Measurements from ENCODE around the gene SOWAHD. TPM values are rescaled to one million over a fixed set of nuclear protein-coding genes. Genes with fewer than 3 reads are reported as not detected.
A peak's percentile ranks its signal among the peaks of the same experiment; 100 is the strongest.
"Not testable (repeated sequence)": the region's sequence is repeated elsewhere in the genome, so short reads cannot be mapped to it uniquely, and the experiment has no call there.

SOWAHD gene
- total RNA-seq, 1 experiment from 2014 or later: 1.5 TPM

- no peak for DNase-seq (ENCODE audit: low read depth)
- in situ Hi-C loops (cut with HindIII; ENCODE audit: low pct_unique_long_range_greater_than_20kb, low sequenced_read_pairs): no loop called here
Observed at GRCh38 chrX:119755981-119756533, 2.3 kb upstream of the SOWAHD start.

DNA sequence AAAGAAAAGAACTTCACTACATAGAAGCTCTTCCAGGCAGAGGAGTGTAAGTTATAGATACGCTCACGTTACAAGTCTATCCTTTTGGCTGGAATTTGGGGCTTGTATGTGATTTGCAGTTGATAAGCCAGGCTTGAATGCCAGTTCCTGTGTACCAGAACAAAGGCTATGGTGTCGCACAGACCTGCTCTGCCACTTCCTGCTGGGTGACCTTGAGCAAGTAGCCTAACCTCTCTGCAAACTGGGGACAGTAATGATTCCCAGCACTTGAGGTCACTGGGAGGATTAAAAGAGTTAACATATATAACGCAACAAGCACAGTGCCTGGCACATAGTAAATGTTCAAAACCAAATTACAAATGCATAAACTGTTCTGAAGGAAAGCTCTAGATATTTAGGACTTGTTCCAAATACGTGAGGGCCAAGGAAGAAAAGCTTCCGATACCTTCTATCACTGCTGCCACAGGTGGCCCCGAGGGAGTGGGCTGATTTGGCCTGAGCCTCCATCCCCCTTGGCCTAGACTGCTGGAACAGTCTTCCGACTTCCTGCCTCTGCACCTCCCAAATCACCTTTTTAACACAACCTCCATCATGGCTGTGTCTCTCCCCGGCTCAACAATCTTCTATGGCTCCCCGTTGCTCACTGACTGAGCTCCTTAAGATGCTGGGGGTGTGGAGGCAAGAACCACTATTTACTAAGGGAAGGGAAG lies 1.3 kb upstream of the SOWAHD start:
- in situ Hi-C loops (cut with HindIII; ENCODE audit: low pct_unique_long_range_greater_than_20kb, low sequenced_read_pairs): no loop called here
- DNase-seq (ENCODE audit: low read depth): no peak

GRCh38 chrX:119757646-119757978 lies 776 bp upstream of the SOWAHD start:
- DNase-seq (ENCODE audit: low read depth): no peak
- in situ Hi-C loops (cut with HindIII; ENCODE audit: low pct_unique_long_range_greater_than_20kb, low sequenced_read_pairs): no loop called here

DNA sequence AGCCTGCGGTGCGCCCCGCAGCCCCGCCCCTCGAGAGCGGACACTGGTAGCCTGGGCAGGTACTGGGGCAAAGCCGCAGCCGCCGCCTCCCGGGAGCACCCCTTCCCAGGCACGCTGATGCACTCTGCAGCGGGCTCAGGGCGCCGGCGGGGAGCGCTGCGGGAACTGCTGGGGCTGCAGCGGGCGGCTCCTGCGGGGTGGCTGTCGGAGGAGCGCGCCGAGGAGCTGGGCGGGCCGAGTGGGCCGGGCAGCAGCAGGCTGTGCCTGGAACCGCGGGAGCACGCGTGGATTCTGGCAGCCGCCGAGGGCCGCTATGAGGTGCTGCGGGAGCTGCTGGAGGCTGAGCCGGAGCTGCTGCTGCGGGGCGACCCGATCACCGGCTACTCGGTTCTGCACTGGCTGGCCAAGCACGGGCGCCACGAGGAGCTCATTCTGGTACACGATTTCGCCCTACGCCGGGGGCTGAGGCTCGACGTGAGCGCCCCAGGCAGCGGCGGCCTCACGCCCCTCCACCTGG lies 401 bp downstream of the SOWAHD start:
- DNase-seq (ENCODE audit: low read depth): no peak
- in situ Hi-C loops (cut with HindIII; ENCODE audit: low pct_unique_long_range_greater_than_20kb, low sequenced_read_pairs): no loop called here

GRCh38 chrX:119759248-119759766 lies 919 bp downstream of the SOWAHD start:
- in situ Hi-C loops (cut with HindIII; ENCODE audit: low pct_unique_long_range_greater_than_20kb, low sequenced_read_pairs): no loop called here
- DNase-seq (ENCODE audit: low read depth): no peak

- DNase-seq (ENCODE audit: low read depth): no peak
- in situ Hi-C loops (cut with HindIII; ENCODE audit: low pct_unique_long_range_greater_than_20kb, low sequenced_read_pairs): no loop called here
Observed at GRCh38 chrX:119760026-119760877, 1.9 kb downstream of the SOWAHD start.

- no peak for DNase-seq (ENCODE audit: low read depth)
- in situ Hi-C loops (cut with HindIII; ENCODE audit: low pct_unique_long_range_greater_than_20kb, low sequenced_read_pairs): no loop called here
Observed at GRCh38 chrX:119762718-119763117, 4.3 kb downstream of the SOWAHD start.

DNA sequence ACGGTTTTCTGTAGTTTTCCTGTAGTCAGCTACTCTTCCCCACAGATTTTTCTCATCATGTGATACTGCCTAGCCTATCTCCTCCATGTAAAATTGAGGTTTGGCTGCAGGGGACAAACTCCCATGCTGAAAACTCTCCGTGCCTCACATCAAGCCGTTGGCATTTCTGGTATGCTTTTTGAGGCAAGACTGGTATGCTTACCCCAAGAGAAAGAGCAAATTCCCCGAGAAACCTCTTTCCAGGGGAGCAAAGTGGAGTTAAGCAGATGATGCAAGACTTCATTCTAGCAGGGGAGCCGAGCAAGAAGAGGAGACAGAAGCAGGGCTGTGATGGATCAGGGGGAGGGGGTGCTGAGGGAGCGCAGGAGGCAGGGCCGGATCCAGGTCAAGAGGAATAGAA lies 4.8 kb downstream of the SOWAHD start:
- in situ Hi-C loops (cut with HindIII; ENCODE audit: low pct_unique_long_range_greater_than_20kb, low sequenced_read_pairs): no loop called here
- peak; percentile 38 for DNase-seq (ENCODE audit: low read depth)

DNA sequence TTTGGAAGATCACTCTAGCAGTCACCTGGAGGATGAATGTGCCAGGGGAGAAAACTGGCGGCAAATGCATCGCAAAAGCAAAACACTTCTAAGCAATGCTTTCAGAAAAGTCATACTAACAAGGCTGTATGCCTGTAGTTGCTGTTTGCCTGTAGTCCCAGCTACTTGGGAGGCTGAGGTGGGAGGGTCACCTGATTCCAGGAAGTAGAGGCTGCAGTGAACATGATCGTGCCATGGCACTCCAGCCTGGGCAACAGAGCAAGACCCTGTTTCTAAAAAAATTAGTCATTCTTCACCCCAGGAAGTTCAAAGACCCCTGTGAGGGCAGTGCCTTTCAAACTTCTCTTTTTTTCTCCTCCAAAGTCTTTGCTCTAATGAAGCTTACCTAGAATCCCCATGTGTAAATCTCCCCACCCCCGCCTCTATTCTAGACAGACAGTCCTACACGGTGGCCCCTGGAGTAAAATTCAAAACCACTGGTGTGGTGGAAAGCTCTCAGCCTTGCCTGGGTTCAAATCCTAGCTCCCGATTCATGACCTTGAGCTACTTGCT lies 5.5 kb downstream of the SOWAHD start:
- in situ Hi-C loops (cut with HindIII; ENCODE audit: low pct_unique_long_range_greater_than_20kb, low sequenced_read_pairs): no loop called here
- no peak for DNase-seq (ENCODE audit: low read depth)

- peak; percentile 52 for DNase-seq (ENCODE audit: low read depth)
- in situ Hi-C loops (cut with HindIII; ENCODE audit: low pct_unique_long_range_greater_than_20kb, low sequenced_read_pairs): not testable (repeated sequence)
Observed at GRCh38 chrX:119768436-119768835, 10.0 kb downstream of the SOWAHD start.

DNA sequence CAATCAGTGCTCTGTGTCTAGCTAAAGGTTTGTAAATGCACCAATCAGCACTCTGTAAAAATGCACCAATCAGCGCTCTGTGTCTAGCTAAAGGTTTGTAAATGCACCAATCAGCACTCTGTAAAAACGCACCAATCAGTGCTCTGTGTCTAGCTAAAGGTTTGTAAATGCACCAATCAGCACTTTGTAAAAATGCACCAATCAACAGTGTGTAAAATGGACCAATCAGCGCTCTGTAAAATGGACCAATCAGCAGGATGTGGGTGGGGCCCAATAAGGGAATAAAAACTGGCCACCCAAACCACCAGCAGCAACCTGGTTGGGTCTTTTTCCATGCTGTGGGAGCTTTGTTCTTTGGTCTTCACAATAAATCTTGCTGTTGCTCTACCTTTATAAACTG lies 11.0 kb downstream of the SOWAHD start:
- in situ Hi-C loops (cut with HindIII; ENCODE audit: low pct_unique_long_range_greater_than_20kb, low sequenced_read_pairs): not testable (repeated sequence)

DNA sequence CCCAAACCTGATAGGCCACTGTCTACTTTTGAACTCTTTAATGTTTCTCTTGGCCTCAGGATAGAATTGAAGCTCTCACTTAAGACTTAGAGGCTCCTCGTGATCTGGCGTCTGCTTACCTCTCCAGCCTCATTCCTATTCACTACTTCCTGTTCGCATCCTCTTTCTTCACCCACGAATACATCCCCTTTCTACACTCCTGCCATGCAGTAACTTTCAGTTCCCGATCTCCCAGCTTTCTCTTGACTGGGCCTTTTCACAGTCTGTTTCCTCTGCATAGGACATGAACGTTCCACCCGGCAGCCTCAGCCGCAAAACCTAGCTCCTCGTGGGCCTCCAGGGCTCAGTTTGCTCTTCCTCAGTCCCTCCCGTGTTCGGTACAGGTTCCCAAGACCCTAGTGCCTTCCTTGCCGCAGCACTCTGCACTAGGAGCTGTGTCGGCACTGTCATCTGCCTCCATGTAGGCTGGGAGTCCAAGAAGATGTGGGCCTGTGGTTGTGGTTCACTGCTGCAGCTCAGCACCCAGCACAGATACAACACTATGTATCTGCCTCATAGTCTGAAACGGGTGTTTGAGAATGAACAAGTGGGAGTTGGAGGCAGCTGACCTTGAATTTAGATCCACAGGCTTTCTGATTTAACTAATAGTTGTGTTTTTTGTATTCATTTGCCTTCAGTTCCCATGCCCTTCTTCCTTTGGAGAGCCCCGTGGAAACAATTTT lies 17.3 kb downstream of the SOWAHD start:
- in situ Hi-C loops (cut with HindIII; ENCODE audit: low pct_unique_long_range_greater_than_20kb, low sequenced_read_pairs): no loop called here
- no peak for DNase-seq (ENCODE audit: low read depth)

More for the DNA sequence above, 11.0 kb downstream of the SOWAHD start:
- not testable (repeated sequence) for DNase-seq (ENCODE audit: low read depth)

DNA sequence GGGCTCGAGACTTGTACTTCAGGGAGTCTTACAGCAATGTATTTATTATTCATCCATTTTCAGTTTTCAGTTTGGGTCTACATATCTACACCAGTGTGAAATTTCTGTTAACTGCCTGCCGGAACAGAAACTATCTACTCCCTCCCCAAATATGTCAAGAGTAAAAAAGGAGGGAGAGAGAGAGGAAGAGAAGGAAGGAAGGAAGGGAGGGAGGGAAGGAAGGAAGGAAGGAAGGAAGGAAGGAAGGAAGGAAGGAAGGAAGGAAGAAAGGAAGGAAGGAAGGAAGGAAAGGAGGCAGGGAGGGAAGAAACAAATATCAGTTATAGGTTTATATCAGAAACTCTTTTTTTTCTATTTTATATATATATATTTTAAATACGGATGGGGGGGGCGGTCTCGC lies 20.4 kb downstream of the SOWAHD start:
- in situ Hi-C loops (cut with HindIII; ENCODE audit: low pct_unique_long_range_greater_than_20kb, low sequenced_read_pairs): no loop called here
- DNase-seq (ENCODE audit: low read depth): no peak

DNA sequence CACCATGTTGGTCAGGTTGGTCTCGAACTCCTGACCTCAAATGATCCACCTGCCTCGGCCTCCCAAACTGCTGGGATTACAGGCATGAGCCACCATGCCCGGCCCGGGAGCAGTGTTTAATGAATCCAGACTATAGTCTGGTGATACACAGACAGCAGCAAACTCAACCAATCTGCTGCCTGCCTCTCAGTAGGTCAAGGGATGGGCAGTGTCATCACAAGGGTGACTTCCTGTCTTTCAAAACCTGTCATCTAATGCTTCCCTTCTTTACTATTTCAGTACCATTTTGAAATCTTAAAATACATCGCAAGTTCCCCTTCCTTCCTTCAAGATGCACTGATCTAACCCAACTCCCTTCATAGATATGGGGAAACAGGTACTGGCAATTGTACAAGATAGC lies 24.6 kb downstream of the SOWAHD start:
- in situ Hi-C loops (cut with HindIII; ENCODE audit: low pct_unique_long_range_greater_than_20kb, low sequenced_read_pairs): no loop called here
- DNase-seq (ENCODE audit: low read depth): no peak

- in situ Hi-C loops (cut with HindIII; ENCODE audit: low pct_unique_long_range_greater_than_20kb, low sequenced_read_pairs): no loop called here
- no peak for DNase-seq (ENCODE audit: low read depth)
Observed at GRCh38 chrX:119784747-119785446, 26.5 kb downstream of the SOWAHD start.

DNA sequence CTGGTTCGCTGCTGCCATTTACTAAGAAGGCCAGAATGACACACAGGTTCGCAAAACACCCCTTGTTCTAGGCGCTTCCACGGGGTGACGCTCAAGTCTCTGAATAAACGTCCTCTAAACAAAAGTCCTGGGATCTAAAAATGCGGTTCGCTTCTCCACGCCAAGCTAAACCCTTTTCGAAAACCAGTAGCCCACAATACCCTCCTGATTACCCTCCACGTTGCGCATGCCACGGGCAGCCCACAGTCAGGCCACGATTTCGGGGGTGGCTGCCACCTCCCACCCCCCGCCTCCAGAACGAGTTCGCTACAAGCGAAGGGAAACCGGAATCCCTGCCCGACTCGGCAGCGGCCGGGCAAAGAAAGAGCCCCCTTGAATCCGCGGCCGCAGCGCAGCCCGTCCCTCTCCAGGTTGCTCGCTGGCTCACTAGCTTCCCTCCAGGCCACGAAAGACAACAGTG lies 32.6 kb downstream of the SOWAHD start:
- in situ Hi-C loops (cut with HindIII; ENCODE audit: low pct_unique_long_range_greater_than_20kb, low sequenced_read_pairs): no loop called here
- DNase-seq (ENCODE audit: low read depth): no peak

GRCh38 chrX:119791437-119792231 lies 33.2 kb downstream of the SOWAHD start, which contains the start of gene RPL39:
Gene RPL39, minus strand, starts transcription at chrX:119791630. Its CDS starts 54 bp downstream, at chrX:119791576.
- peak; percentile 86 for DNase-seq (ENCODE audit: low read depth)

More at GRCh38 chrX:119791437-119792231, 33.2 kb downstream of the SOWAHD start, which contains the start of gene RPL39:
- in situ Hi-C loops (cut with HindIII; ENCODE audit: low pct_unique_long_range_greater_than_20kb, low sequenced_read_pairs): no loop called here

Data from Caki2 (cell line).